Left renal cortex interstitium (tissue), 4 donors: ENCODE results near the gene AGR2. TPM values are rescaled to one million over a fixed set of nuclear protein-coding genes. Genes with fewer than 3 reads are reported as not detected.
"Not testable (repeated sequence)": the region's sequence is repeated elsewhere in the genome, so short reads cannot be mapped to it uniquely, and the experiment has no call there.

ENCODE experiments used
- DNase-seq, 4 donors: peaks; one replicate each; pipeline ENCODE4 v3.0.0-alpha.2; 2013; ENCODE audit warnings: low read depth in 4 of 4, low spot score in 2 of 4, missing footprints in 1 of 4
- polyA plus RNA-seq, 4 donors: library from polyadenylated mRNA; unstranded; fragments of 120-200 nt; gene quantifications; one replicate each; pipeline ENCODE4 v1.2.1, GENCODE V29; 2013; ENCODE audit not compliant: insufficient read length in 4 of 4

Gene AGR2
- polyA plus RNA-seq, result 10 to 100 TPM; 48.9 to 70.8 (median 61.4) TPM

- no peak for DNase-seq
Observed at GRCh38 chr7:16804674-16805439, at the start of gene AGR2. TSS of gene AGR2 (minus strand) at chr7:16804999. CDS start at chr7:16801796, 3,203 bp downstream.

- DNase-seq, result not testable (repeated sequence)
Observed at GRCh38 chr7:16853189-16853588, 48.4 kb upstream of the AGR2 start.

GRCh38 chr7:16851829-16852228 is 47.0 kb upstream of the AGR2 start:
- DNase-seq, result no peak

GRCh38 chr7:16850614-16851466 is 46.0 kb upstream of the AGR2 start:
- DNase-seq, result no peak

GRCh38 chr7:16849296-16850148 is 44.7 kb upstream of the AGR2 start:
- DNase-seq, result no peak

- DNase-seq, result no peak
Observed at GRCh38 chr7:16847381-16847860, 42.6 kb upstream of the AGR2 start.

GRCh38 chr7:16846601-16847165 is 41.9 kb upstream of the AGR2 start:
- DNase-seq, result peak in 1 of 4 donors; percentile 19

- DNase-seq, result no peak
Observed at GRCh38 chr7:16845746-16846145, 40.9 kb upstream of the AGR2 start.

- no peak for DNase-seq
Observed at GRCh38 chr7:16841681-16842080, 36.9 kb upstream of the AGR2 start.

GRCh38 chr7:16840094-16840493 is 35.3 kb upstream of the AGR2 start:
- DNase-seq, result no peak

- no peak for DNase-seq
Observed at GRCh38 chr7:16839646-16840045, 34.8 kb upstream of the AGR2 start.

- DNase-seq, result no peak
Observed at GRCh38 chr7:16838891-16839290, 34.1 kb upstream of the AGR2 start.

- DNase-seq, result no peak
Observed at GRCh38 chr7:16838386-16838785, 33.6 kb upstream of the AGR2 start.

- no peak for DNase-seq
Observed at GRCh38 chr7:16836481-16836880, 31.7 kb upstream of the AGR2 start.

- DNase-seq, result no peak
Observed at GRCh38 chr7:16833373-16833772, 28.6 kb upstream of the AGR2 start.

- DNase-seq, result no peak
Observed at GRCh38 chr7:16826060-16826459, 21.3 kb upstream of the AGR2 start.

- no peak for DNase-seq
Observed at GRCh38 chr7:16822029-16822428, 17.2 kb upstream of the AGR2 start.

- DNase-seq, result no peak
Observed at GRCh38 chr7:16818732-16819131, 13.9 kb upstream of the AGR2 start.

- DNase-seq, result no peak
Observed at GRCh38 chr7:16817536-16817935, 12.7 kb upstream of the AGR2 start.

- no peak for DNase-seq
Observed at GRCh38 chr7:16816824-16817223, 12.0 kb upstream of the AGR2 start.
